Dendritic cell treated with granulocyte-macrophage colony-stimulating factor and Interleukin-4, amounts not matched to agents 40 ng/mL and 50 ng/mL, for 4 days (primary cell): Measurements from ENCODE around the gene RCAN2.

Experiments
- H3K27ac Mint-ChIP-seq: one replicate; pipeline ENCODE4 v1.8.0; 2022; ENCODE audit warnings: mild to moderate bottlenecking, mixed read lengths
- H3K27me3 Mint-ChIP-seq: one replicate; pipeline ENCODE4 v1.8.0; 2022; ENCODE audit warnings: mild to moderate bottlenecking, mixed read lengths
- H3K36me3 Mint-ChIP-seq: one replicate; pipeline ENCODE4 v1.8.0; 2022; ENCODE audit warnings: low read depth, mixed read lengths
- H3K4me1 Mint-ChIP-seq: one replicate; pipeline ENCODE4 v1.8.0; 2022; ENCODE audit warnings: low read depth, mixed read lengths
- H3K4me3 Mint-ChIP-seq: one replicate; pipeline ENCODE4 v1.8.0; 2022; ENCODE audit warnings: mild to moderate bottlenecking, moderate library complexity, mixed read lengths
- H3K9me3 Mint-ChIP-seq: one replicate; pipeline ENCODE4 v1.8.0; 2022; ENCODE audit warnings: mixed read lengths
- intact Hi-C: fragments of 100-400 bp; cut with micrococcal nuclease; formaldehyde crosslinking; loops from one replicate; pipeline ENCODE4 v1.15.0; 2022

RCAN2 gene

DNA sequence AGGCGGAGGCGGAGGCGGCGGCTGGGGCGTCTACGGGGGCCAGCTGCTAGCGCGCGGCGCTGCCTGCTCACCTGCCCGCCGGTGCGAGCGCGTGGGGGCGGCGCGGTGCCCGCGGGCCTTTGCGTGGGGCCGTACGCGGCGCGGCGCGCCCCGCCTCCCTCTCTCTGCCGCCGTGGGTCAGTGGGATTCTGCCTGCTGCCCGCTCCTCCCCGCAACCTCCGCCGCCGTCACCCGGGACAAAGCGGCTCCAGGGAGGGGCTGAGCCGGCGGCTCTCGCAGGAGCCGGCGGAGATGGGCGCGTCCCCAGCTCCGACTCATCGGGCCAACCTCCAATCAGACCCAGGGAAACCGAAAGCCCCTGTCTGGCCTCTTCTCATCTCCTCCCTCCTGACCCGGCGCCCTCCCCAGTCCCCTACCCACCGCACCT is at the start of gene RCAN2:
RCAN2 (minus strand) TSS at position 249 of the 427 bp plus-strand sequence.
- Mint-ChIP-seq H3K9me3 (no peaks in the 10 kb centered on the region), H3K4me1 (peaks cover 11% of the 10 kb centered on the region), H3K4me3 (peak within 1 kb of the TSS; percentile 76), H3K27ac (no peak within 1 kb of the TSS), H3K27me3 (peaks cover 62% of the 10 kb centered on the region), H3K36me3 (no peaks in the 10 kb centered on the region)
- intact Hi-C loops: no loop called here

DNA sequence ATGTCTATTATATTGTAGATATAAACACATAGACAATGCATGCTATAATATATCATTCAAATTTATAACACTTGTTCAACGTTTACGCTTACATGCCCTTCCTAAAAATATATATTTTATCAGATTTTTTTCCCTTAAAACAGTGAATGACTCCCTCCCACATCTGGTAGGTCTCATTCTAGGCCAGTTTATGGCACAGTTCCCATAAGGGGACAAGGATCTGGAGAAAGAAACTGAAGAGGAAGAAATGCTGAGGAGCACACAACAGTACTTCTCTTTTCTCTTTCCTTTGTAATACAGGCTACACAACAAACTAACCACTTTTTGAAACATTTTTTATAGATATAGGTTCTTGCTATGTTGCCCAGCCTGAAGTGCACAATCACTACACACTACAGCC is 48.6 kb upstream of the RCAN2 start:
- Mint-ChIP-seq H3K36me3 (no peaks in the 10 kb centered on the region), H3K27me3 (no peaks in the 10 kb centered on the region), H3K27ac (no peak overlapping the region), H3K9me3 (peaks cover 14% of the 10 kb centered on the region), H3K4me1 (no peaks in the 10 kb centered on the region), H3K4me3 (no peak overlapping the region)
- intact Hi-C loops: no loop called here

DNA sequence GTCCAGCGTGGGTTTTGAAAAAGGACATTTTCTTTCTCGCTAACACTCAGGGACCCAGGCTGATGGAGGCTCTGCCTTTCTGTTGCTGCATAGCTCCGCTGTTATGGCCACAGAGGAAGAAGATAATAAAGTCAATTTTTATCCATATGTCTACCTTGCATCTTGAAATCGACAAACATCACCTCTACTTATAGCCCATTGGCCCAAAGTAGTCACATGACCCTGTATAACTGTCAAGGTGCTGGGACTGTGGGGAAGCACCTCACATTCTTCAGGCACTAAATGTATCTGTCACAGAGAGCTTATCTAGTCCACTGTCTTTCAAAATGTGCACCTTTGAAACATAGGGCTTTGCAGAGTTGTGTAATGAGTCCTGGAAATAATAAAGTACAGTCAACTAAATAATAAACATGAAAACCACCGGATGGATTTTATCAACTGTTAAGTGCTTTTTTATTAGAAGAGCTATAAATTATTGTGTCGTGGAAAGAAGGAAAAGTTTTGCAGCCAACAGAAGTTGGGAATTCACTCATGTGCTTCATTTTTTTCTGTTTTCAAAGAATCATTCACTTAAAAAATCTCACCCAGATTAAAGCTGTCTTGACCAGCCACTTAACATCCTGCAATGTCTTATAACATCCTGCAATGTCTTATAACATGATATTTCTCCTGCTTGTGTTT is 47.7 kb upstream of the RCAN2 start:
- Mint-ChIP-seq H3K27me3 (no peaks in the 10 kb centered on the region), H3K27ac (no peak overlapping the region), H3K4me3 (no peak overlapping the region), H3K9me3 (peaks cover 7% of the 10 kb centered on the region), H3K36me3 (no peaks in the 10 kb centered on the region), H3K4me1 (no peaks in the 10 kb centered on the region)
- intact Hi-C loops: no loop called here

DNA sequence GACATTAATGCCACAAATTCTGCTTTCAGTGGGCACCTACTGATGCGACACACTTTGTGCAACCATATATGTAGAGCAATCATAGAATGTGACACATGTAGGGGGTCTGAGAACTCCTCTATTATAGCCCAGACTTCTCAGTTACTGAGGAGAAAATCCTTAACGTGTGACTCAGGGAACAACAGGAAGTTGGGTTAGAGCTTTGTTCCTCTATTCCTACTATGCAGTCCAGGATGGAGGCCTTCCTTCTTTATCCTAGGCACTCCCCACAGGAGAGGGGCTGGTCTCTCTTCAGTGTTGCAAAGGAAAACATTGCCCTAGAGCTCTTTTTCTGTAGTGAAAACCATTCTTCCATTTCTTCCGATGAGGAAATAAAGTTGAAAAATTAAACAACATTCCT is 39.6 kb upstream of the RCAN2 start:
- no peaks in the 10 kb centered on the region for H3K4me1 Mint-ChIP-seq
- no peaks in the 10 kb centered on the region for H3K36me3 Mint-ChIP-seq

DNA sequence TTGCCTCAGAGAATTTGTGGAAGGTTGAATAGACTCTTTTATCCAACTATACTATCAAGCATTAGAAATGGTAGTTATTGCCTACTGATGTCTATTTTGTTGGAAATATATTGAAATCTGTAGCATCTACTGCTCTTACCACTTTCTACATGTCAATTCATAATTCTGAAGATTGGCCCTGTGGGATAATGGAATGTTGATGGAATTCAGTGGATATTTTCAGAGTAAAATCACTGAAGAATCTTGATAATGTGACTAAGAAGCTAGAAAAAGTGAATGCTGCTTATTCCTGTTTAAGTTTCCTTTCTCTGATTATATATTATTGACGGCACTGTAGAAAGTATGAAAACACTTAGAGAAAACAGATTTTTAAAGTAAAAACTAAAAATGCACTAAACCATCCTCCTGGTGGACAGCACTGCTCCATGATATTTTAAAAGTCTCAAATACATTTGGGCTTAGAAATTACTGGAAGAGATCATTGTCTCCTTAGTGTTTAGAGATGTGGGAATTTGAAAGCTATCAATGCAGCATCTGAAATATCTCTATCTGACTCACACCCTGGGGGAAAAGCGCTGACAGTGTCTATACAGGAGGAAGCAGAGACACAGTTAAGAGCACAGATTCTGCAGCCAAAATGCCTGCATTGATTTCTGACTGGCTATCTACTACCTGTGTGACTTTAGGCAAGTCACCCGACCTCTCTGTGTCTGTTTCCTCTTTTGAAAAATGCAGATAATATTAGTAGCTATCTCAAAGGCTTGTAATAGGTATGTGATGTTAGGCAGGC is 37.9 kb upstream of the RCAN2 start:
- peaks cover 11% of the 10 kb centered on the region for H3K9me3 Mint-ChIP-seq
- no peaks in the 10 kb centered on the region for H3K4me1 Mint-ChIP-seq
- no peak overlapping the region for H3K4me3 Mint-ChIP-seq
- no peak overlapping the region for H3K27ac Mint-ChIP-seq
- H3K36me3 Mint-ChIP-seq: no peaks in the 10 kb centered on the region
- H3K27me3 Mint-ChIP-seq: no peaks in the 10 kb centered on the region
- intact Hi-C loops: no loop called here

More for the DNA sequence above, 39.6 kb upstream of the RCAN2 start:
- peaks cover under 1% of the 10 kb centered on the region for H3K9me3 Mint-ChIP-seq
- intact Hi-C loops: no loop called here
- H3K27me3 Mint-ChIP-seq: no peaks in the 10 kb centered on the region
- no peak overlapping the region for H3K4me3 Mint-ChIP-seq
- H3K27ac Mint-ChIP-seq: no peak overlapping the region

DNA sequence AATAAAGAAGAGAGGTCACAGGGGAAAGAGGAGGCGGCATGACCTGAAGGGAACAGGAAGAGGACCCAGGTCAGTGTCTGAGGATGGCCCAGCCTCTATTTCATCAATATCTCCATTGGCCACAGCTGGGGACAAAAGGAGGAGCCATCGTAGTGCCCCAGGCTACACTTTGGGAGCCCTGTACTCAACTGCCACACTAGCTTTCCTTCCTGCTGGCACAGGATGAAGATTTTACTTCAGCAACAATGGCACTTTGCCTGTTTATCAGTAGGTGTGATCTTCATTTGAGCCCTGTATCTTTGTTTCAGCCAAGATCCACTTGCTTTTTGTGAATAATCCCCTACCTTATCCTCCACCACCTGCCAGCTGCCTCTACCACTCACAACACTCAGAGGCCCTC is 35.4 kb upstream of the RCAN2 start:
- H3K4me1 Mint-ChIP-seq: no peaks in the 10 kb centered on the region
- H3K36me3 Mint-ChIP-seq: no peaks in the 10 kb centered on the region
- no peak overlapping the region for H3K4me3 Mint-ChIP-seq
- intact Hi-C loops: no loop called here
- H3K9me3 Mint-ChIP-seq: peaks cover 11% of the 10 kb centered on the region
- no peak overlapping the region for H3K27ac Mint-ChIP-seq
- no peaks in the 10 kb centered on the region for H3K27me3 Mint-ChIP-seq

DNA sequence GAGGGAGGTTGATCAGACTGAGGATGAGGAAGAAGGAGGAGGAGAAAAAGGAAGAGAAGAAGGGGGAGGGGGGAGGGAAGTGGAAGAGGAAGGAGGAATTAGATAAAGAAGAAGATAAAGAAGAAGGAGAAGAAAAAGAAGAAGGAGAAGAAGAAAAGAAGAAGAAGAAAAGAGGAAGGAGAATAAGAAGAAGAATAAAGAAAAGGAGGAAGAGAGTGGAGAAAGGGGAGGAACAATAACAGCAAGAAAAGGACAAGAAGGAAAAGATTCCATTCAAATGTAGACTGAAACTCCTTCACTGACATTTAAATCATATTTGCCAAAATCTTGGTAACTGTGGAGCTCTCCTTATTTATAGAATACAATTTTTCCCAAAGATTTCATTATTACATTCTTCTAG is 34.3 kb upstream of the RCAN2 start:
- H3K27ac Mint-ChIP-seq: no peak overlapping the region

DNA sequence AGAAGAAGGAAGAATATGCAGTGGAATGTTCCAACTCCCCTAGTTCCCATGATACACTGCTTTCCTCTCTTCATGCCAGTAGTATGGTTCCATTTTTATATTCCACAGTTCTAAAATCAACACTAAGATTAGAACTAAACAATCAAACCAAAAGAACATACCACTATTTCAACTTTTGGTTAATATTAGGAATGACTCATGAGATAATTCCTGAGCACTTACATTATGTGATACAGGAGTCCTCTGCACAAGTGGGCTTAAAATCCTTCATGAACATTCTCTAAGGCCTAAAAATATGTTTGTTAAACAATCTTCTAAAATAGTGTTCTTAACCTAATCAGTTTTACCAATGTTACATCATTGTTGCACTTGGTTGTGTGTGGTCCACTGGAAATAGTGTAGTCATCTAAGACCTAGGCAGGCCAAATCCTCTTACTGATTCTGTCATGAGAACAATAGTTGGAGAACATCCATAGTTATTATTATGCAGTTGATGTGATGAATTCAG is 30.3 kb upstream of the RCAN2 start:
- H3K27me3 Mint-ChIP-seq: no peaks in the 10 kb centered on the region
- intact Hi-C loops: no loop called here
- H3K9me3 Mint-ChIP-seq: peaks cover 11% of the 10 kb centered on the region
- no peaks in the 10 kb centered on the region for H3K4me1 Mint-ChIP-seq
- no peaks in the 10 kb centered on the region for H3K36me3 Mint-ChIP-seq
- H3K4me3 Mint-ChIP-seq: no peak overlapping the region
- H3K27ac Mint-ChIP-seq: no peak overlapping the region

More for the DNA sequence above, 34.3 kb upstream of the RCAN2 start:
- no peaks in the 10 kb centered on the region for H3K36me3 Mint-ChIP-seq
- H3K4me3 Mint-ChIP-seq: no peak overlapping the region
- H3K4me1 Mint-ChIP-seq: no peaks in the 10 kb centered on the region
- peaks cover 11% of the 10 kb centered on the region for H3K9me3 Mint-ChIP-seq
- no peaks in the 10 kb centered on the region for H3K27me3 Mint-ChIP-seq
- intact Hi-C loops: no loop called here

DNA sequence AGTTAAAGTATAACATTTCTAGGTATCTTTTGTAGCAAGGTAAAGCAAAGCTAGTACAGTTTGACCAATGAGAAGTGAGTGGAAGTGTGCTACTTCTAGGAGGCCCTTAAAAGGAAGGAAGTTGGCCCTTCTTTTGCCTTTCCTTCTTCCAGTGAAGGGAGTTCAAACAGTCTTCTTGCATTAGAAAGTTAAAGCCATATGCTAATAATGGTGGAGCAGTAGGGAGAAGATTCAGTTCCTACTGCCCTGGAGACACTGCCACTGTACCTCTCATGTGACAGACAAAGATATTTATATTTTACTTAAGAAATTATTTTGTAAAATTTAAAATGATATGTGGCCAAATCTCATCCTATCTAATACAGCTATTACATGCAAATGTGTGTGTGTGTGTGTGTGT is 26.0 kb upstream of the RCAN2 start:
- Mint-ChIP-seq H3K27me3 (no peaks in the 10 kb centered on the region), H3K4me3 (no peak overlapping the region), H3K27ac (no peak overlapping the region), H3K9me3 (no peaks in the 10 kb centered on the region), H3K36me3 (no peaks in the 10 kb centered on the region), H3K4me1 (no peaks in the 10 kb centered on the region)
- intact Hi-C loops: no loop called here

DNA sequence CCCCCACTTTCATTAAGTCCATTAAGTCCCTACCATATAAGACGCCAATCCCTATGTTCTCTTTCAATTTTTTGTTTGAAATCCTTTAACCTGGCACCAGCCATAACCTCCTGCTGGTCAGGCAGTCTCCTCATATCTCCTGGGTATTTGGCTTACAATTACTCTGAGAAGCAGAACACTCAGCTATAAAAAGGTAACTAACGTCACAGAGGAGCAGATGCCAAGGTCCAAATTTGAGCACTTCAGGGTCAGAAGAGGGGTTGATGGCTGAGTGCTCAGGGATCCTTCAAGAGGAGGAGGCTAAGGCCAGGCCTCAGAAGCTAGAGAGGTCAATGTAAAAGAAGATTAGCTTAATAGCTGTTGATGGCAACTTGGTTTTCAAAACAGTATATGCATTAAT is 22.3 kb upstream of the RCAN2 start:
- no peak overlapping the region for H3K4me3 Mint-ChIP-seq
- H3K4me1 Mint-ChIP-seq: no peaks in the 10 kb centered on the region
- H3K27ac Mint-ChIP-seq: no peak overlapping the region
- intact Hi-C loops: no loop called here
- H3K9me3 Mint-ChIP-seq: no peaks in the 10 kb centered on the region
- no peaks in the 10 kb centered on the region for H3K36me3 Mint-ChIP-seq
- no peaks in the 10 kb centered on the region for H3K27me3 Mint-ChIP-seq

DNA sequence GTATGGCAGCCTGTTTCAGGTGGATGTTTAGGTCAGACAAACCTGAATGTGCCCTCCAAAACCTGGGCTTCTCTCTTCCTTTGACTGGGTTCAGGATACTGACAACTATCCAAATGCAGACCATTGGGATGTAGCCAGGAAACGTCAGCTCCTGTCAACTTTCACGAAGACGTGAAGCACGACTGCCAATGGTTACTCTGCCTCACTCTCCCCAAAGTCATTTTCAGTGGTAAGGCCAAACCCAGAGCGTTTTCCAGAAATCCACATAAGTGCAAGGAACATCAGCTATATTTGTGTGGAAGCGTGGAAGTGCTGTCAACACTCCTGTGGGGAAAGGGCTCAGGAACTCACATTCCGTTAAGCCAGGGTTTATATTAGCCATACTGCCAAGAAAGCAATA is 20.1 kb upstream of the RCAN2 start:
- intact Hi-C loops: no loop called here
- H3K4me3 Mint-ChIP-seq: no peak overlapping the region
- H3K9me3 Mint-ChIP-seq: no peaks in the 10 kb centered on the region
- H3K4me1 Mint-ChIP-seq: no peaks in the 10 kb centered on the region
- H3K27me3 Mint-ChIP-seq: no peaks in the 10 kb centered on the region
- H3K36me3 Mint-ChIP-seq: no peaks in the 10 kb centered on the region
- H3K27ac Mint-ChIP-seq: no peak overlapping the region

DNA sequence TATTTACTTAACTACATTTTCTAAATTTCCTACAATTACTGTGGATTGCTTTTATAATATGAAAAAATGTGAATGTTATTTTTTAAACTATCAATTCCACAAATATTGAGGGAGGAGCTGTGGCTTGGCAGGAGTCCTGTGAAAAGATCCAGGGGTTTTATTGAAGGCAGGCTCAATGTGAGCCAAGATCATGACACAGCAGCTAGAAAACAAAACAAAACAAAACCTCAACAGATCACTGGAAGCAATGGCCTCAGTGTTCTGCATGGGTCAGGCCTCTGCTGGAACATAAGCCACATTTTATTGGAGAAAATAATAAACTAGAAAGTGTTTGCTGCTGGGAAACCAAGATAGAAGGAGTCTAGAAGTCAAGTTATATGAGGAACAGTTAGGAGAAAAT is 19.4 kb upstream of the RCAN2 start:
- intact Hi-C loops: no loop called here
- Mint-ChIP-seq H3K9me3 (no peaks in the 10 kb centered on the region), H3K4me3 (no peak overlapping the region)

DNA sequence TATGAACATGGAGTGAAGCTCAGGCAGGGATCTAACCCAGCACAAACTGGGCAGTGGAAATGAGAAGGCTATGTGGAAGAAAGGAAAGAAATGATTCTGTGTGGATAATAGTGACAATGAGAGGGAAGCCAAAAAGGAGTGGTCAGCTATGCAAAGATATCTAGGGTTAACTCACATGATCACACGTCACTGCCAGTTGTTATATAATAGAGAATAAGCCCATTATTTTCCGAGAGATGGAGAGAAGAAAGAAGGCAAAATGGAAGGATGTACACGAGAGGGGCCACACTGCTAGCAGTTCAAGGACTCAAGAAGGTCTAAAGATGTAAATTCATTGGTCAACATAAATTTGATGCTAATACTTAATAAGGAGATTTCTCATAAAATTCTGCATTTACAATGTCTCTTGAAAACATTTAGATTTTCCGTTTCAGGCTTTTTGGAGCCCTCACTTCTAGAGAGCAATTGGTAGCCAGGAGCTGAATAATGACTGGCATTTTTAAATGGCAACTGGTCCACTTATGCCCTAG is 18.8 kb upstream of the RCAN2 start:
- intact Hi-C loops: no loop called here
- Mint-ChIP-seq H3K27ac (no peak overlapping the region), H3K36me3 (no peaks in the 10 kb centered on the region)

More for the DNA sequence above, 19.4 kb upstream of the RCAN2 start:
- H3K27me3 Mint-ChIP-seq: no peaks in the 10 kb centered on the region
- no peaks in the 10 kb centered on the region for H3K4me1 Mint-ChIP-seq
- H3K27ac Mint-ChIP-seq: no peak overlapping the region
- H3K36me3 Mint-ChIP-seq: no peaks in the 10 kb centered on the region

DNA sequence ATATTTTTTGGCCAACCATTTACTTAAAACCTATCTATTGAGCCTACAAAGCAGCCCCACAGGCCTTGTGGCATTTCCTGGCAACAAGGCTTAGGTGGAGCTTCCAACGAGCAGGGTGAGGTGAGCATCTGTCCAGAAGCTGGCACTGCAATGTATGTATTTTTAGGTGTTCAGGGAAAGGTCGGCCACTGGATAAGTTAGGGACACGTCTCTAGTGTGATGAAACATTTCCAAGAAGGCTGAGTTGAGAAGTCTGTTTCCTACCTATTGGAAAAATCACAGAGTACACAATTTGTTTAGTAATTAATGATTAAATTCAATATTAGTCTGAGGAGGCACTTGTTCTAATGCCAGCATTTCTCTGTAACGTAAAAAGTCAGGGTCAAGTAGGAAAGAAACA is 17.8 kb upstream of the RCAN2 start:
- H3K9me3 Mint-ChIP-seq: no peaks in the 10 kb centered on the region
- H3K36me3 Mint-ChIP-seq: no peaks in the 10 kb centered on the region
- H3K27ac Mint-ChIP-seq: no peak overlapping the region
- no peaks in the 10 kb centered on the region for H3K4me1 Mint-ChIP-seq
- intact Hi-C loops: no loop called here
- H3K27me3 Mint-ChIP-seq: no peaks in the 10 kb centered on the region
- H3K4me3 Mint-ChIP-seq: no peak overlapping the region

More for the DNA sequence above, 18.8 kb upstream of the RCAN2 start:
- H3K4me3 Mint-ChIP-seq: no peak overlapping the region
- no peaks in the 10 kb centered on the region for H3K27me3 Mint-ChIP-seq
- no peaks in the 10 kb centered on the region for H3K4me1 Mint-ChIP-seq
- H3K9me3 Mint-ChIP-seq: no peaks in the 10 kb centered on the region
